Measurements from ENCODE around the gene YEATS4. TPM values are rescaled to one million over a fixed set of nuclear protein-coding genes. Genes with fewer than 3 reads are reported as not detected.

The YEATS4 gene
- total RNA-seq, 1 donor from 2014 or later, result 10.4 TPM

DNA sequence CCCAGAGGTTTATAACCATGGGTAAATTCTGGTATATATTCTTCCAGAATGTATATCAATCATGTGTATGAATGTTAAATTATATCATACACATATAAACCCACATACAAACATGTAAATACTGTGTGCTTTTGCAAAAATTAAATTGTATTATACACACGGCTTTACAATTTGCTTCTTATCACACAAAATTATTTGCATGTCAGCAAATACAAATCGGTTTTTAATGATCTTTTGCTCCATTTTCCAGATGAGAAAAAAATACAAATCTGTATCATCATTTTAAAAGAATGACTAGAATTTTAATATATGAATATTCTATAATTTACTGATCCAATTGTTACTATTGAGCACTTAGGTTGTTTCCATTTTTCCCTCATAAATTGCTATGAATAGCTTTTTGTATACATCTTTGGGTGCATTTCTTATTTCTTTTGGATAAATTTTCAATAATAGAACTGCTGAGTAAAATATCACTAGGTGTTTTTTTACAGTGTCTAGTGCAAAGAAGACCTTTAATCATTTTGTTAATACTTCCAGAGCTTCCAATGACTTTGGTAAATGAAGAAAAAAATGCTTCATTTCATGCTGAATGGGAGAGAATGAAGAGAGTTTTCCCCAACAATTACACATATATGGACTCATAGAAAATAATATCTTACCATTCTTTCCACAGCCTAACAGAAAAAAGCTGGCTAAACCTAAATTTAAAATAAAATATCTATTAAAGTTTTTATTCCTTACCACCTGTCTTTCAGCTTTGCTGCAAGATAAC, 7.9 kb upstream of the YEATS4 start:
- Histone ChIP-seq H3K4me3 (ENCODE audit: low read length in 3 of 3) (no peak overlapping the region), H3K36me3 (ENCODE audit: control insufficient read depth in 3 of 3, insufficient read depth in 3 of 3, low read length in 3 of 3) (no peaks in the 10 kb centered on the region), H3K9ac (ENCODE audit: low read depth in 1 of 3, low read length in 3 of 3) (no peak overlapping the region), H3K27ac (ENCODE audit: low read depth, low read length) (no peak overlapping the region), H3K4me1 (ENCODE audit: control insufficient read depth in 3 of 3, insufficient read depth in 3 of 3, low read length in 3 of 3) (no peaks in the 10 kb centered on the region), H3K27me3 (ENCODE audit: control insufficient read depth in 3 of 3, insufficient read depth in 3 of 3, low read length in 3 of 3) (no peaks in the 10 kb centered on the region), H3K9me3 (ENCODE audit: control insufficient read depth in 3 of 3, low read length in 3 of 3) (no peaks in the 10 kb centered on the region)

DNA sequence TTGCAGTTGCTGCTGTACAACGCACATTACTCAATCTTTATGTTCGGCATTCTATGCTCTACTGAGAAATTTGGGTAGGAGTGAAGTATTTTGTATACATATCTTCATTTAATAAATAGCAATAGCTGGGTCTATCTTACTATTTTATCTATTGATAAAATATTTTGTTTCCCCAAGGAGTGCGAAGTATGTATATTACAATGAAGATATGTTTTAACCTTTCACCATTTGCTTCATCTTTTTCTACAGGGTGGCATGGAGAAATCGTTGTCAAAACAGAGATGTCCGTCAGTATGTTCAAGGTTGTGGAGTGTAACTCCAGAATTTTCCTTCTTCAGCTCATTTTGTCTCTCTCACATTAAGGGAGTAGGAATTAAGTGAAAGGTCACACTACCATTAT, 6.6 kb upstream of the YEATS4 start:
- Histone ChIP-seq H3K36me3 (ENCODE audit: control insufficient read depth in 3 of 3, insufficient read depth in 3 of 3, low read length in 3 of 3) (no peaks in the 10 kb centered on the region), H3K4me1 (ENCODE audit: control insufficient read depth in 3 of 3, insufficient read depth in 3 of 3, low read length in 3 of 3) (no peaks in the 10 kb centered on the region), H3K9ac (ENCODE audit: low read depth in 1 of 3, low read length in 3 of 3) (no peak overlapping the region), H3K27me3 (ENCODE audit: control insufficient read depth in 3 of 3, insufficient read depth in 3 of 3, low read length in 3 of 3) (no peaks in the 10 kb centered on the region), H3K27ac (ENCODE audit: low read depth, low read length) (no peak overlapping the region), H3K9me3 (ENCODE audit: control insufficient read depth in 3 of 3, low read length in 3 of 3) (no peaks in the 10 kb centered on the region), H3K4me3 (ENCODE audit: low read length in 3 of 3) (no peak overlapping the region)

DNA sequence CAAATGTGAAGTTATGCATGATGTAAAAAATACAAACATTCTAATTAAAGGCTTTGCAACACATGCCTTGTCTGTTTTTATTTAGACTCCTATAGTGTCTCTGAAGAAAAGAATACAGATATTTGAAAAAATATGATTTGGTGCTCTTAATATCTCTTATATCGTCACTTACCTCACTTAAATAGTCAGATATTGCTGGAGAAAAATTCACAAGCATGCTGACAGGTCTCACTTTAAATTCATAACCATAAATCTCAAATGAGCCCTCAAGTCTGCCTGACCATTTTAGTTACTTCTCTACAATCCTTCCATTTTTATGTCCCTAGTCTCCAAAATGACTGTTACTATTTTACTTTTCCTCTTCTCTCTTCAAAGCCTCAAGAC, 5.4 kb upstream of the YEATS4 start:
- Histone ChIP-seq H3K36me3 (ENCODE audit: control insufficient read depth in 3 of 3, insufficient read depth in 3 of 3, low read length in 3 of 3) (no peaks in the 10 kb centered on the region), H3K27me3 (ENCODE audit: control insufficient read depth in 3 of 3, insufficient read depth in 3 of 3, low read length in 3 of 3) (no peaks in the 10 kb centered on the region), H3K9ac (ENCODE audit: low read depth in 1 of 3, low read length in 3 of 3) (no peak overlapping the region), H3K4me3 (ENCODE audit: low read length in 3 of 3) (no peak overlapping the region), H3K9me3 (ENCODE audit: control insufficient read depth in 3 of 3, low read length in 3 of 3) (no peaks in the 10 kb centered on the region), H3K4me1 (ENCODE audit: control insufficient read depth in 3 of 3, insufficient read depth in 3 of 3, low read length in 3 of 3) (no peaks in the 10 kb centered on the region), H3K27ac (ENCODE audit: low read depth, low read length) (no peak overlapping the region)

DNA sequence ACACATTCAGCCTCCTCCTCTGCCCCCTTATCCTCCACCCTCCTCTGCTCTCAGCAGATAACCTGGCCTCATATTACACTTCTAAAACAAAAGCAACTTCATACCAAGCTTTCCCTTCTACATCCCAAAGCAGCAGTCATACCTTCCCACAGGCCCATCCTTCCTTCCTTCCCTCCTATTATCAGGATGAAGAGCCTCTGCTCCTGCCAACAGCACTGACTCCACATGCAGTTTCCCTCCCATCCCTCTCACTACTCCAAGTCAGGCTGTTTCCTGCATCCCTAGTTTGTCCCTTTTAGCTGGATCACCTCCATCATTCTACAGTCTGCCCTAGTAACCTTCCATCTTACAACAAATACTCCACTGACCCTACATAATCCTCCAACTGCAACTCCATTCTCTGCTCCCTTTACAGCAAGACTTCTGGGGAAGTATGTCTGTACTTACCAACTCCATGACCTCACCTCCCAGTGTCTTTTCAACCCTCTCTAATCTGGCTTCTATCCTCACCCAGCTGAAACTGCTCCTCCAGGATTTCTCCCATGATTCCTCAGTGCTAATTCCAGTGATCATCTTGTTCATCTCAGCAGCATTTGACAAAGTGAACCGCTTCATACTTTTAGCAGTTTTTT, 4.9 kb upstream of the YEATS4 start:
- Histone ChIP-seq H3K27me3 (ENCODE audit: control insufficient read depth in 3 of 3, insufficient read depth in 3 of 3, low read length in 3 of 3) (no peaks in the 10 kb centered on the region), H3K36me3 (ENCODE audit: control insufficient read depth in 3 of 3, insufficient read depth in 3 of 3, low read length in 3 of 3) (no peaks in the 10 kb centered on the region), H3K9ac (ENCODE audit: low read depth in 1 of 3, low read length in 3 of 3) (no peak overlapping the region), H3K4me3 (ENCODE audit: low read length in 3 of 3) (no peak overlapping the region), H3K27ac (ENCODE audit: low read depth, low read length) (no peak overlapping the region), H3K4me1 (ENCODE audit: control insufficient read depth in 3 of 3, insufficient read depth in 3 of 3, low read length in 3 of 3) (no peaks in the 10 kb centered on the region), H3K9me3 (ENCODE audit: control insufficient read depth in 3 of 3, low read length in 3 of 3) (no peaks in the 10 kb centered on the region)

DNA sequence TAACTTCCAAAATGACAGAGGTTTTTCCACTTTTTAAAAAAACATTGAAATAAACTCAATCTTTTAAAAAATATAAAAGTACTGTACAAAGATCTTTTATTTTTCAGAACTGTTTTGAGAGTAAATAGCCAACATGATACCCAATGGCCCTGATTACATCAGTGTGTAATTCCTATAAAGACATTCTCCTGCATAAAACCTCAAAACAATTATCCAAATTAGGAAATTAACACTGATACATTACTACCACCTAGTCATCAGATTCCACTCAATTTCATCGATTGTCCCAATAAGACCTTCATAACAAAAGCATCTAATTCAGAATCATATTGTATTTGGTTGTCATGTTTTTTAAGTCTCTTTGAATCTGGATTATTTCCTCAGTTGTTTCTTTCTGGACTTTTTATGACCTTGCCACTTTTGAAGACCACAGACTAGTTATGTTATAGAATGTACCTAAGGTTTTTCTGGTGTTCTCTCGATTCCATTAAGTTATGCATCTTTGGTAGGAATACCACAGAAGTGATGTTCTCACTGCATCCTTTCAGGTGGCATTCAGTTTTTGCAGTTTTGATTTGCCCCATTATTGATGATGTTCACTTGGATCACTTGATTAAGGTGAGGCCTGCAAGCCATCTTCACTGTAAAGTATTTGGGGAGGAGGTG, 4.0 kb upstream of the YEATS4 start:
- Histone ChIP-seq H3K4me3 (ENCODE audit: low read length in 3 of 3) (no peak overlapping the region), H3K27ac (ENCODE audit: low read depth, low read length) (no peak overlapping the region), H3K4me1 (ENCODE audit: control insufficient read depth in 3 of 3, insufficient read depth in 3 of 3, low read length in 3 of 3) (peaks cover 0 to 3% (median 3%) of the 10 kb centered on the region in 3 donors), H3K36me3 (ENCODE audit: control insufficient read depth in 3 of 3, insufficient read depth in 3 of 3, low read length in 3 of 3) (no peaks in the 10 kb centered on the region), H3K9ac (ENCODE audit: low read depth in 1 of 3, low read length in 3 of 3) (no peak overlapping the region), H3K27me3 (ENCODE audit: control insufficient read depth in 3 of 3, insufficient read depth in 3 of 3, low read length in 3 of 3) (no peaks in the 10 kb centered on the region), H3K9me3 (ENCODE audit: control insufficient read depth in 3 of 3, low read length in 3 of 3) (no peaks in the 10 kb centered on the region)

DNA sequence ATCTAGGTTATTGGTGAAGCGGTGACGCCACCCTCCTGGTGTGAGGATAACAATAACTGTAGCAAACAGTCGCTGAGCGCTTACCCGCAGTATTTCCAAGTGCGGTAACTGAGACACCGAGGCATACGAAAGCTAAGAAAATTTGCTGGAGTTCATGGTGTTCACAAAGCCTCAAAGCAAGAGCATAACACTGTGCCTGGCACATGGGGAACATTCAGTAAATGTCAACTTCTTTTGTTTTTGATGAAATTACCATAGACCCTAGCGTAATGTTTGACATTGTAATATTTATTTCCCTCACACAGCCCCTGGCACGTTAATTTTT, 767 bp downstream of the YEATS4 start:
- peak overlapping the region; percentile 77 to 93 (median 82) for H3K9ac ChIP-seq (ENCODE audit: low read depth in 1 of 3, low read length in 3 of 3)
- no peaks in the 10 kb centered on the region for H3K9me3 ChIP-seq (ENCODE audit: control insufficient read depth in 3 of 3, low read length in 3 of 3)
- peak overlapping the region; percentile 79 to 95 (median 93) for H3K4me3 ChIP-seq (ENCODE audit: low read length in 3 of 3)
- no peaks in the 10 kb centered on the region for H3K27me3 ChIP-seq (ENCODE audit: control insufficient read depth in 3 of 3, insufficient read depth in 3 of 3, low read length in 3 of 3)
- no peaks in the 10 kb centered on the region for H3K36me3 ChIP-seq (ENCODE audit: control insufficient read depth in 3 of 3, insufficient read depth in 3 of 3, low read length in 3 of 3)
- peaks cover 0 to 4% (median 3%) of the 10 kb centered on the region in 3 donors for H3K4me1 ChIP-seq (ENCODE audit: control insufficient read depth in 3 of 3, insufficient read depth in 3 of 3, low read length in 3 of 3)
- H3K27ac ChIP-seq (ENCODE audit: low read depth, low read length), result peak overlapping the region; percentile 82

DNA sequence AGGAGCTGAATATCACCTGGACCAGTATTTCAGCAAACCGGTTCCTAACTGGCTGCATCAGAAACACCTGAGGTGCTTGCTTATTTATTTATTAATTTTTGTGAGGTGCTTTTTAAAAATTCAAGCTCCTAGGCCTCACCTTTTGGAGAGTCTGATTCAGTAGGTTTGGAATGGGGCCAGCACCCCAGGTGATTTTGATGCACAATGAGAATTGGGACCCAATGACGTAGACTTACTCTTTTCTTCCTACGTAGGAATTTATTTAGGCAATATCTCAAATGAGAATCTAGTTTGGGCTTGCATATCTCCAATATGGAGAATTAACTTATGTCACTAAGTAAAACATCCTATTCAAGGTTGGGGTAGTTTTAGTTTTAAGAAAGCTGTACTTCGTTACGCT, 7.3 kb downstream of the YEATS4 start:
- H3K36me3 ChIP-seq (ENCODE audit: control insufficient read depth in 3 of 3, insufficient read depth in 3 of 3, low read length in 3 of 3), result peaks cover 5 to 19% (median 5%) of the 10 kb centered on the region in 3 donors
- no peaks in the 10 kb centered on the region for H3K9me3 ChIP-seq (ENCODE audit: control insufficient read depth in 3 of 3, low read length in 3 of 3)
- no peak overlapping the region for H3K9ac ChIP-seq (ENCODE audit: low read depth in 1 of 3, low read length in 3 of 3)
- H3K4me1 ChIP-seq (ENCODE audit: control insufficient read depth in 3 of 3, insufficient read depth in 3 of 3, low read length in 3 of 3), result no peaks in the 10 kb centered on the region
- H3K4me3 ChIP-seq (ENCODE audit: low read length in 3 of 3), result no peak overlapping the region
- no peak overlapping the region for H3K27ac ChIP-seq (ENCODE audit: low read depth, low read length)
- no peaks in the 10 kb centered on the region for H3K27me3 ChIP-seq (ENCODE audit: control insufficient read depth in 3 of 3, insufficient read depth in 3 of 3, low read length in 3 of 3)

DNA sequence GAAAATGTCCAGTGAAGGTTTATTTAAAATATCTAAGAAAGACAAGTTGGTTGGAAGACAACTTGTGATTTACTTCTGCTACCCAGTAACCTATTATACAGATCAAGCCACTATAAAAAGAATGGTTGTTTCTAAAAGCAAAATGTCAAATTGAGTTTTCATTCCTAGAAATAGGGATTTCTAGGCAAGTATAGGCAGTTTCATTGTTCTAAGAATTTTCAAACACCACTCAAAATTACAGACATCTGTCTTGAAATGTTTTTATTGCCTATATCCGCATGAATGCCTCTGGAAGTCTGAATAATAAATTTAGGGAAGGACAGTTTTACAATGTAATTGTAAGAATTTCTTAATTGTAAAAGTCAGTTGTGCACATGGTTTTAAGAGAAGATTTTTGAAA, 8.6 kb downstream of the YEATS4 start:
- peaks cover 5 to 20% (median 6%) of the 10 kb centered on the region in 3 donors for H3K36me3 ChIP-seq (ENCODE audit: control insufficient read depth in 3 of 3, insufficient read depth in 3 of 3, low read length in 3 of 3)
- H3K27me3 ChIP-seq (ENCODE audit: control insufficient read depth in 3 of 3, insufficient read depth in 3 of 3, low read length in 3 of 3), result no peaks in the 10 kb centered on the region
- H3K4me3 ChIP-seq (ENCODE audit: low read length in 3 of 3), result no peak overlapping the region
- H3K27ac ChIP-seq (ENCODE audit: low read depth, low read length), result no peak overlapping the region
- no peak overlapping the region for H3K9ac ChIP-seq (ENCODE audit: low read depth in 1 of 3, low read length in 3 of 3)
- H3K9me3 ChIP-seq (ENCODE audit: control insufficient read depth in 3 of 3, low read length in 3 of 3), result no peaks in the 10 kb centered on the region
- no peaks in the 10 kb centered on the region for H3K4me1 ChIP-seq (ENCODE audit: control insufficient read depth in 3 of 3, insufficient read depth in 3 of 3, low read length in 3 of 3)

DNA sequence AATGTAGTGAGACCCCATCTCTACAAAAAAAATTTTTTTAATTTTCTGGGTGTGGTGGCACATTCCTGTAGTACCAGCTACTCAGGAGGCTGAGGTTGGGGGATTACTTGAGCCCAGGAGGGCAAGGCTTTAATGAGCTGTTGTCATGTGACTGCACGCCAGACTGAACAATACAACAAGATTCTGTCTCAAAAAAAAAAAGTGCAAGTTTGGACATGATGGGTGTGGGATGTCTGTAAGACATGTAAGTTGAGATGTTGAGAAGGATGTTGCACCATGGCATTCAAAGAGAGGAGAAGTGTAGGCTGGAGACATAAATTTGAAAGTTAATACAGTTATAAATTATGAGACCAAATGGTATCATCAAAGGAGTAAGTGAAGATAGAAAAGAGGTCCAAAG, 23.5 kb downstream of the YEATS4 start:
- Histone ChIP-seq H3K9me3 (ENCODE audit: control insufficient read depth in 3 of 3, low read length in 3 of 3) (no peaks in the 10 kb centered on the region), H3K27me3 (ENCODE audit: control insufficient read depth in 3 of 3, insufficient read depth in 3 of 3, low read length in 3 of 3) (no peaks in the 10 kb centered on the region), H3K4me3 (ENCODE audit: low read length in 3 of 3) (no peak overlapping the region), H3K27ac (ENCODE audit: low read depth, low read length) (no peak overlapping the region), H3K9ac (ENCODE audit: low read depth in 1 of 3, low read length in 3 of 3) (no peak overlapping the region), H3K36me3 (ENCODE audit: control insufficient read depth in 3 of 3, insufficient read depth in 3 of 3, low read length in 3 of 3) (peaks cover 0 to 4% (median 4%) of the 10 kb centered on the region in 3 donors), H3K4me1 (ENCODE audit: control insufficient read depth in 3 of 3, insufficient read depth in 3 of 3, low read length in 3 of 3) (no peaks in the 10 kb centered on the region)

DNA sequence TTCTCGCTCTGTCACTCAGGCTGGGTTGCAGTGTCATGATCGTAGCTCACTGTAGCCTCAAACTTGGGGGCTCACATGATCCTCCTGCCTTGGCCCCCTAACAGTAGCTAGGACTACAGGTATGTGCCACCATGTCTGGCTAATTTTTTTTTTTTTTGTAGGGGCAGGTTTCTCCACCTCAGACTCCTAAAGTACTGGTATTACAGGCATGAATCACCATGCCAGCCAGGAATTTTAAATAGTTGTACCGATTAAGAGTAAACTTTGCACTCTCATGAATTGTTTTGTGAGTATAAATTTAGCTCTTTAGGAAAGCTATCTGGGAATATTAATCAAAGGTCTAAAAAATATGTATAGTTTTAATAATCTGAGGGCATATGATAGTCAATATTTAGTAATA, 25.5 kb downstream of the YEATS4 start:
- Histone ChIP-seq H3K4me1 (ENCODE audit: control insufficient read depth in 3 of 3, insufficient read depth in 3 of 3, low read length in 3 of 3) (no peaks in the 10 kb centered on the region), H3K4me3 (ENCODE audit: low read length in 3 of 3) (no peak overlapping the region), H3K27ac (ENCODE audit: low read depth, low read length) (no peak overlapping the region), H3K27me3 (ENCODE audit: control insufficient read depth in 3 of 3, insufficient read depth in 3 of 3, low read length in 3 of 3) (no peaks in the 10 kb centered on the region), H3K36me3 (ENCODE audit: control insufficient read depth in 3 of 3, insufficient read depth in 3 of 3, low read length in 3 of 3) (peaks cover 0 to 5% (median 0%) of the 10 kb centered on the region in 3 donors), H3K9ac (ENCODE audit: low read depth in 1 of 3, low read length in 3 of 3) (no peak overlapping the region), H3K9me3 (ENCODE audit: control insufficient read depth in 3 of 3, low read length in 3 of 3) (no peaks in the 10 kb centered on the region)
